ENCODE data around the gene NSMCE4A.
"Not testable (repeated sequence)": the region's sequence is repeated elsewhere in the genome, so short reads cannot be mapped to it uniquely, and the experiment has no call there.

NSMCE4A gene

DNA sequence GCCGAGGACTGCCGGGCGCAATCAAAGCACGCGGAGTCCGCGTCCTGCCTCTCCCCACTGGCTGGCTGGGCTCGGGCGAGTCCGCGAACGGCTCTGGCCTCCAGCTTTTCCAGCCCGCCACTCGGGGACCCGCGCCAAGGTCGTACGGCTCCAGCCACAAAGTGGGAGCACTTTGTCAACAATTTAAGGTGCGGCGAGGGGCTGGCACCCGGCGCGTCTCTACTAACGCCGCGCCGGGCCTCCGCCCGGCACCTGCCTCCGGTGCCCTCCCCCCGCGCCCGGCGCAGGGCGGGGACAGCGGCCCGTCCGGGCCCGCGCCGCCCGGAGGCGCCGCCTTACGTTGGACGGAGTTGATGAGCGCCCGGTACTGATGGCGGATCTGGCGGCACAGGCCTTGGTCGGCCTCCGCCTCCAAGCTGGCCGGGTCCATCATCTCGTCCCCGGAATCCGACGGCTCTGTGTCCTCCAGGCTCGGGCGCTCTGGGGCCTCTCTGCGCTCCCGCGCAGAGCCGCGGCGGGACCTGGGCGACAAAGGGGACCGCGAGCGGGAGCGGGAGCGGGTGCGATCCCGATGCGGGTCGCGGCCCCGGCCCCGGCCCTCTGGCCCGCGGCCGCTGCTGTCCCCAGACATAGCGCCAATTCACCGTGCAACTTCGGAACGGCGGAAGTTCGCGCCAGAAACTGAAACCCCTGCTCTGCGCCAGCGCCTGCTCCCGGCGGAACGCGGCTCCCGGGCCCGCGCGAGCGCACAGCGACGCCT, at the start of gene NSMCE4A:
Gene NSMCE4A (minus strand): TSS at position 683 of the 760 bp plus-strand sequence. CDS start 52 bp downstream, at position 631.
- TF ChIP-seq CTCF (IDR thresholded peaks at IDR 0.05; ENCODE audit: insufficient read depth, low read depth, low read length, missing control alignments), result no peak
- peak; percentile 76 for DNase-seq (ENCODE audit: low read depth)

GRCh38 chr10:122023257-122023656, 48.2 kb upstream of the NSMCE4A start:
- not testable (repeated sequence) for H3K4me3 ChIP-seq (ENCODE audit: low read length); DNase-seq (ENCODE audit: low read depth)

More for the DNA sequence above, at the start of gene NSMCE4A:
- H3K4me3 ChIP-seq (ENCODE audit: low read length), result peak within 1 kb of the TSS; percentile 75

DNA sequence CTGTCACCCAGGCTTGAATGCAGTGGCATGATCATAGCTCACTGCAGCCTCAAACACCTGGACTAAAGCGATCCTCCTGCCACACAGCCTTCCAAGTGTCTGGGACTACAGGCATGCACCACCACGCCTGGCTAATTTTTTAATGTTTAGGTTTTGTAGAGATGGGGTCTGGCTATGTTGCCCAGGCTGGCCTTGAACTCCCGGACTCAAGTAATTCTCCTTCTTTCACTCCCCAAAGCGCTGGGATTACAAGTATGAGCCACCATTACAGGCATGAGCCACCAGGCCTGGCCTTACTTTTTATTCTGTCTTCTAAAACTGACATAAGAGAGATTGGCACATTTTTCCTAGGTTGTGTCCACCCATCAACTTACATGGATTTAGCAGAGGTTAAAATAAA, 47.3 kb upstream of the NSMCE4A start:
- DNase-seq (ENCODE audit: low read depth), result no peak
- TF ChIP-seq CTCF (IDR thresholded peaks at IDR 0.05; ENCODE audit: insufficient read depth, low read depth, low read length, missing control alignments), result no peak
- H3K4me3 ChIP-seq (ENCODE audit: low read length), result no peak overlapping the region

- TF ChIP-seq CTCF (IDR thresholded peaks at IDR 0.05; ENCODE audit: insufficient read depth, low read depth, low read length, missing control alignments), result no peak
- H3K4me3 ChIP-seq (ENCODE audit: low read length), result peak overlapping the region; percentile 12
- DNase-seq (ENCODE audit: low read depth), result no peak
Observed at GRCh38 chr10:122021828-122022227, 46.8 kb upstream of the NSMCE4A start.

GRCh38 chr10:122021379-122021778, 46.4 kb upstream of the NSMCE4A start:
- DNase-seq (ENCODE audit: low read depth), result peak; percentile 32
- TF ChIP-seq CTCF (IDR thresholded peaks at IDR 0.05; ENCODE audit: insufficient read depth, low read depth, low read length, missing control alignments), result no peak
- peak overlapping the region; percentile 12 for H3K4me3 ChIP-seq (ENCODE audit: low read length)

GRCh38 chr10:122020226-122020625, 45.2 kb upstream of the NSMCE4A start:
- no peak for DNase-seq (ENCODE audit: low read depth)
- no peak for TF ChIP-seq CTCF (IDR thresholded peaks at IDR 0.05; ENCODE audit: insufficient read depth, low read depth, low read length, missing control alignments)
- peak overlapping the region; percentile 56 for H3K4me3 ChIP-seq (ENCODE audit: low read length)

GRCh38 chr10:122019414-122019975, 44.5 kb upstream of the NSMCE4A start:
- DNase-seq (ENCODE audit: low read depth), result peak; percentile 95
- TF ChIP-seq CTCF (IDR thresholded peaks at IDR 0.05; ENCODE audit: insufficient read depth, low read depth, low read length, missing control alignments), result no peak
- peak overlapping the region; percentile 56 for H3K4me3 ChIP-seq (ENCODE audit: low read length)
